Measurements from ENCODE around the gene SLC6A7.

Gene SLC6A7

DNA sequence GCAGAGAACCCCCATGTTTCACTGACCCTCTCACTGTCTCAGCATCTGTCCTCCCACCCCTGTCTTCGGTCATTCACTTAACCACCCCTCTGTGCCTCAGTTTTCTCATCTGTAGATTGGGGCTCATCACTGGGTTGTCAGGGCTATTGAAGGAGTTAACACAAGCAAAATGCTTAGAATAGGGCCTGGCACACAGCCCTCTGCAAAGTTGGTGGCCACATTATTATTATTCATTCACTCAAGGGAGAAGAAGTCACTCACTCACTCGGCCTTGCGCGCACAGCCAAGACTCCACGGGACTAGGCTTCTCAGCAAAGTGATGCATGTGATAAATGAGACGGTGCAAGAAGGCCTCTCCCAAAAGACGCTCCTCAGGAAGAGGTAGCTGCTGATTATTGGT lies 42.2 kb upstream of the SLC6A7 start:
- DNase-seq (ENCODE audit: low read depth, low spot score): no peak
- no peak overlapping the region for H3K4me3 ChIP-seq (ENCODE audit: low read depth, low read length)
- ChIA-PET CTCF (no interaction called here), POLR2A (no interaction called here)
- TF ChIP-seq, protein P1, sequence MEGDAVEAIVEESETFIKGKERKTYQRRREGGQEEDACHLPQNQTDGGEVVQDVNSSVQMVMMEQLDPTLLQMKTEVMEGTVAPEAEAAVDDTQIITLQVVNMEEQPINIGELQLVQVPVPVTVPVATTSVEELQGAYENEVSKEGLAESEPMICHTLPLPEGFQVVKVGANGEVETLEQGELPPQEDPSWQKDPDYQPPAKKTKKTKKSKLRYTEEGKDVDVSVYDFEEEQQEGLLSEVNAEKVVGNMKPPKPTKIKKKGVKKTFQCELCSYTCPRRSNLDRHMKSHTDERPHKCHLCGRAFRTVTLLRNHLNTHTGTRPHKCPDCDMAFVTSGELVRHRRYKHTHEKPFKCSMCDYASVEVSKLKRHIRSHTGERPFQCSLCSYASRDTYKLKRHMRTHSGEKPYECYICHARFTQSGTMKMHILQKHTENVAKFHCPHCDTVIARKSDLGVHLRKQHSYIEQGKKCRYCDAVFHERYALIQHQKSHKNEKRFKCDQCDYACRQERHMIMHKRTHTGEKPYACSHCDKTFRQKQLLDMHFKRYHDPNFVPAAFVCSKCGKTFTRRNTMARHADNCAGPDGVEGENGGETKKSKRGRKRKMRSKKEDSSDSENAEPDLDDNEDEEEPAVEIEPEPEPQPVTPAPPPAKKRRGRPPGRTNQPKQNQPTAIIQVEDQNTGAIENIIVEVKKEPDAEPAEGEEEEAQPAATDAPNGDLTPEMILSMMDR (IDR thresholded peaks at IDR 0.05; ENCODE audit: insufficient read depth, low read length, missing control alignments): no peak

GRCh38 chr5:150148117-150148927 lies 41.5 kb upstream of the SLC6A7 start:
- CTCF ChIA-PET: interaction anchor here (1.0 kb wide), 1 partner anchor 68 kb away, joined by 3 read pairs; no protein-coding TSS in a partner anchor
- TF ChIP-seq, protein P1 (IDR thresholded peaks at IDR 0.05; ENCODE audit: insufficient read depth, low read length, missing control alignments): no peak
- no peak for DNase-seq (ENCODE audit: low read depth, low spot score)
- POLR2A ChIA-PET: interaction anchor here (8.6 kb wide), 1 partner anchor 7 kb away, joined by 115 read pairs; no protein-coding TSS in a partner anchor
- no peak overlapping the region for H3K4me3 ChIP-seq (ENCODE audit: low read depth, low read length)

DNA sequence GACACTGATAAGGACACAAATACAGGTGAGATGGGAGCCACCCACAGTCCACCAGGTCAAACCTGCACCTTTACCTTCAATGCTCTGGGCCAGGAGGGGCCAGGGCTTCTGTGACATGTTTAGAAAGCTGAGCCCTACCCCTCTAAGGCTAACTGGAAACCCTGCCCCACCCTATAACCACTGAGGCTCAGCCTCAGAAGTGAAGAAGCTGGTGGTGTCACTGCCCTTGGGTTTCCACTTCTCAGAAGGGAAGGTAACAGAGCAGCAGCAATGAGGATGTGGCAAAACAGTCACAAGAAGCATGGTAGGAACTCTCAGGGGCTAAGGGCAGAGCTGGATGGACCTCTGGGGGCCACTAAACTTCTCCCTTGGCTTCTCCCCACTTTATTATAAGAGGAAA lies 40.2 kb upstream of the SLC6A7 start:
- H3K4me3 ChIP-seq (ENCODE audit: low read depth, low read length): no peak overlapping the region; the same call in 1 of the 2 replicates
- no peak for DNase-seq (ENCODE audit: low read depth, low spot score)
- ChIA-PET POLR2A (interaction anchor here (1.2 to 8.6 kb wide), 2 partner anchors 8 to 9 kb away, joined by 3 to 115 read pairs; no protein-coding TSS in a partner anchor), CTCF (interaction anchor here (0.6 to 1.6 kb wide), 5 partner anchors 11 to 597 kb away, joined by 3 to 6 read pairs (median 4); no protein-coding TSS in a partner anchor)
- TF ChIP-seq, protein P1 (IDR thresholded peaks at IDR 0.05; ENCODE audit: insufficient read depth, low read length, missing control alignments): no peak

- POLR2A ChIA-PET: interaction anchor here (1.5 to 8.6 kb wide), 2 partner anchors 11 to 116 kb away, joined by 3 to 115 read pairs; no protein-coding TSS in a partner anchor
- no peak for DNase-seq (ENCODE audit: low read depth, low spot score)
- TF ChIP-seq, protein P1 (IDR thresholded peaks at IDR 0.05; ENCODE audit: insufficient read depth, low read length, missing control alignments): no peak
- H3K4me3 ChIP-seq (ENCODE audit: low read depth, low read length): peak overlapping the region; percentile 74
- CTCF ChIA-PET: interaction anchor here (1.0 to 4.9 kb wide), 7 partner anchors 8 to 65 kb away, joined by 3 to 22 read pairs (median 4); no protein-coding TSS in a partner anchor
These were observed 37.0 kb upstream of the SLC6A7 start for GRCh38 chr5:150152636-150153462.

GRCh38 chr5:150153483-150153882 lies 36.4 kb upstream of the SLC6A7 start:
- ChIA-PET POLR2A (interaction anchor here (1.5 to 8.6 kb wide), 2 partner anchors 12 to 117 kb away, joined by 3 to 115 read pairs; no protein-coding TSS in a partner anchor), CTCF (interaction anchor here (1.0 to 4.9 kb wide), 11 partner anchors 8 to 195 kb away, joined by 3 to 22 read pairs (median 4); no protein-coding TSS in a partner anchor)
- H3K4me3 ChIP-seq (ENCODE audit: low read depth, low read length): peak overlapping the region; percentile 74
- DNase-seq (ENCODE audit: low read depth, low spot score): no peak
- TF ChIP-seq, protein P1 (IDR thresholded peaks at IDR 0.05; ENCODE audit: insufficient read depth, low read length, missing control alignments): no peak

All from AG04449 (cell line).